ENCODE measurements around the gene LRRC59.
A peak's percentile ranks its signal among the peaks of the same experiment; 100 is the strongest.

Gene LRRC59

DNA sequence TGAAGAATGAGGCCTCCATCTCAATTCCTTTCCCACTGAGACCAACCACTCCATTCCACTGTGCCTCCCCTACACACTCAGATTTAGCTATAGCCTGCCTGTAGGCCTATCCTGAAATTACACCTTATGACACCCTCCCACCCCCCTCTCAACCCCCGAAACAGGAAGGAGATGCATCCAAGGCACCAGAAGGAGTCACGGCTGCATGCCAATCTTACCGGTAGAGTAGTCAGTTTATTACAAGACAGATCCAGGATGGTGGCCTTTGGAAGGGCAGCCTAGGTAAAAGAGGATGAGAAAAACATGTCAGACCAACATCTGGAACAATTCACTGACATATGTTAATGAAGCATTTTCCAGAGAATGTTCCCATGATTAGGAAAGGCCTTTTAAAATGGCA, 2.6 kb downstream of the LRRC59 start:
- no peak overlapping the region for H3K4me3 ChIP-seq (ENCODE audit: low read length)

DNA sequence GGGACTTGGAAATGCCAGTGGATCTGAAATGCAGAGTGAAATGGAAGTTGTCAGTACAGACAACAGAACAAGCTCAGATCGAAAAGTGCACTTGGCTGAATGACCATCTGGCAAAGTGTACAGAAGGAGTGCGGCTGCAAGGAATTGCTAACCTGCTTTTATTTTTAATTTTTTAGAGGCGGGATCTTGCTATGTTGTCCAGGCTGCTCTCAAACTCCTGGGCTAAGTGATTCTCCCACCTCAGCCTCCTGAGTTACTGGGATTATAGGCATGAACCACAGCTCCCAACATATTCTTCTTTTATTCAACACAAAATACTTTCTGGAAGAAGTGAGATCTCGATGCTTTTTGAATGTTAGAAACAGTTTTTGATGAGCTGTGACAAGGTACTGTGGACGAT, 3.6 kb downstream of the LRRC59 start:
- no peak overlapping the region for H3K4me3 ChIP-seq (ENCODE audit: low read length)
- no peak for DNase-seq (ENCODE audit: low read depth, low spot score)

More for the DNA sequence above, 2.6 kb downstream of the LRRC59 start:
- no peak for DNase-seq (ENCODE audit: low read depth, low spot score)

DNA sequence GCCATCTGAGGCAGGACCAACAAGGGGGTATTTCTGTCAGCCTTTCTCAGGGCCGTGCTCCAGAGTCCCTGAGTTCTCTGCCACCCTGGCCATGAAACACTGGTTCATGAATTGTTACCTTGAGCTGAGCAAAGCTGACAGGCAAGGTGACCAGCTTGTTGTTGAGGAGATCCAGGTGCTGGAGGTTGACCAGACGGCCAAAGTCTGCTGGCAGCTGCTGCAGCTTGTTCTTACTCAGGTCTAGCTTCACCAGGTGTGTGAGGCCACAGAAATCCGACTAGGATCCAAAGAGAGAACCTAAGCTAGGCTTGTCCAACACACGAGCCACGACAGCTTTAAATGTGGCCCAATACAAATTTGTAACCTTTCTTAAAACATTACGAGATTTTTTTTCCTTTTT, 4.7 kb downstream of the LRRC59 start:
- no peak overlapping the region for H3K4me3 ChIP-seq (ENCODE audit: low read length)
- no peak for DNase-seq (ENCODE audit: low read depth, low spot score)

DNA sequence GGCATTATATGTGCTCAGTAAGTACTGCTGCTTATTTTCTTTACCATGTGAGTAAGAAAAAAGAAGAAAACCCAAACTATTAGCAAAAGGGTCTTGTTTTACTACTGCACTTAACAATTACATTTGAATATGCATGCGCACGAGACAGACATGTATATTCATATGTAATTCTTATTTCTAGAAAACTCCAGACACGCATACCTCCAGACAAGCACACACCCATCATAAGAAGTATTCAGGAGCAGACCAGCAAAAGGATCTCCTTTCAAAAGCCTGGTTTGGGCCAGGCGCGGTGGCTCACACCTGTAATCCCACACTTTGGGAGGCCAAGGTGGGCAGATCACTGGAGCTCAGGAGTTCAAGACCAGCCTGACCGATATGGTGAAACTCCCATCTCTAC, 7.8 kb downstream of the LRRC59 start:
- H3K4me3 ChIP-seq (ENCODE audit: low read length), result no peak overlapping the region
- no peak for DNase-seq (ENCODE audit: low read depth, low spot score)

DNA sequence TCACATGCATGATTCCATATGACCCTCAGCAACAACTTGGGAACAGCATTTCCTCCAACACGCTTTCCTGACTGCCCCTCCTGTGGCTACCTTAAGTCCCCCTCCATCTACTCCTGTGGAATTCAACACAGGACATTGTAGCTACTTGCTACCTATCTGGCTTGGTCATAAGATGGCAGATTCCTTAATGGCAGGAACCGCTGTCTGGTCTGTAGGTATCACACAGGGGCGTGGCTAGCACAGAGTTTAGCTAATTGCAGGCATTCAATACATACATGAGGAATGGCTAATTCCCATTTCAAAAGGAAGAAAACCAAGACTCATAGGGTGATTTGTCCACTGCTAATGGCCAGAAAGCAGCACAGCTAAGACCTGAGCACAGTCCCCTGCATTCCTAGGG, 8.6 kb downstream of the LRRC59 start:
- no peak for DNase-seq (ENCODE audit: low read depth, low spot score)

DNA sequence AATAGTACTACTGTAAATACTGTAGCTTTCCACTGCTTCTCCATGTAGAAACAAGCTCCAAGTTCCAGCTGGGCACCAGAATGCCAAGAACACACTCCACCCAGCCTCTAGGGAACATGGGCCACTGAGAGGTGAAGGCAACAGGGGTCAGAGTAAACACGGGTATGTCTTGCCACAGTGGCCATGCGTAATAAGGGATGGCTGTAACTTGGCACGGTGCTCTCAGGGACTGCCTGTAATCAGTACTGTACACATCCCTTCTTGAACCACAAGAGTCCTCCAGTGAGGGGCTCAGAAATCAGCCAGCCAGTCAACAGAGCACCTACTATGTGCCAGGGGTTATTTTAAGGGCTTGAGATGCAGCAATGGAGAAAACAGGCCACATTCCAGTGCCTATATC, 10.8 kb downstream of the LRRC59 start:
- DNase-seq (ENCODE audit: low read depth, low spot score), result no peak
- H3K4me3 ChIP-seq (ENCODE audit: low read length), result no peak overlapping the region

More for the DNA sequence above, 8.6 kb downstream of the LRRC59 start:
- no peak overlapping the region for H3K4me3 ChIP-seq (ENCODE audit: low read length)

DNA sequence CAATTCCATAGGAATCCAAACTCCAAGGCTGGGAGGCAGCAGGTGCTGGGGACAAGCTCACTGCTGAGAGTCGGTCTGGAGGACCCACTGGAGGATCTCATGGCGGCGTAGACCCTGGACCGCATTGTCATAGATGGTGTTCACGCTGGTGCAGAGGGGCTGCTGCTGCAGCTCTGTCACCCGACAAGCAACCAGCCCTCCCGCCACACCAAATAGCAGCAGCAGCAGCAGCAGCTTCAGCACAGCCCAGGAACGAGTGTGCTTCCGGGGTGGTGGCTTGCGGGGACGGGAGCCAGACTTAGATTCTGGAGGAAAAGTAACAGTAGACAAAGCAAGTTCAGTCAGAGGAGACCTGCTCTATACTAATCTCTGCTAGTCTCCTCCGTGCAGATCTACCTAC, 14.4 kb downstream of the LRRC59 start:
- no peak overlapping the region for H3K4me3 ChIP-seq (ENCODE audit: low read length)
- DNase-seq (ENCODE audit: low read depth, low spot score), result no peak

DNA sequence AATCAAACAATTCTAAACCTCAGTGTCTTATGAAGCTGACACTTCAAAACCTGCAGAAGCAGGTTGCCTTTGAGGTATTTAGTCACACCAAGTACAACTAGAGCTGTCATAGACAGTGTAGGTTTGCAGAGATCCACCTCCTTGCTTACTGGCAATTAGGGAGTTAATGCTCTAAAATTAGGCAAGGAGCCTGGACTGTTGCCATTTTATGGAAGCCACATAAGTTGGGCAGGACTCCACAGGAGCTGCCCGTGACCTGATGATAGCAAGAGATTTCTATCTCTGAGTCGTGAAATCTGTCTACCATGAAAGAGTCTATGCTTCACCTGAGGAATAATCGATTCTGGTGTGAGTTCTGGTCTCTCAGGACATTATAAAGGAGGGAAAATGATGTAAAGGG, 15.4 kb downstream of the LRRC59 start:
- no peak for DNase-seq (ENCODE audit: low read depth, low spot score)
- no peak overlapping the region for H3K4me3 ChIP-seq (ENCODE audit: low read length)

DNA sequence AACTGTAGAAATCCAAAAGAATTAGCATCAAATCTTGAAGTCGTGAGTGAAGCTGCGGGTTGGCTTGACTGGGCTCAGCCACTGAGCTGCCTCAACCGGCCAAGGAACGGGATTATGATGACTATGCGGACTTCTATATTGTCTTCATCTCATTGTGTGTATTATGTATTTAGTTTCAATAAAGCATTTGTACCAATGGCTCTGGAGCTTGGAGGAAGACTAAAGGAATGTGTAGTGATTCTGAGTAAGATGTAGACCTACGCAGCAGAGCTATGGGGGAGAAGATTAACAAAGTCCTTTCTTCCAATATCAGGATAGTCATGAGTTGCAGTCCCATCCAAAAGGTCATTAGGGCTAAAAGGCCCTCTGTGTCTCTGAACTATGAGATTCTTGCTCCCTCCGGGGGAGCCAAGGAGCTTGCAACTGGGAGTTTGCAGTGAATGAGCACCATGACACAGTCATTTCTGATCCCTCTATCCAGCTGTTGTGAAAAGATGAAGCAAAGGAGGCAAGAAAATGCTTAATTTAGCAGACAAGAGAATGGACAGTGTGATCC, 16.0 kb downstream of the LRRC59 start:
- DNase-seq (ENCODE audit: low read depth, low spot score), result no peak
- no peak overlapping the region for H3K4me3 ChIP-seq (ENCODE audit: low read length)

DNA sequence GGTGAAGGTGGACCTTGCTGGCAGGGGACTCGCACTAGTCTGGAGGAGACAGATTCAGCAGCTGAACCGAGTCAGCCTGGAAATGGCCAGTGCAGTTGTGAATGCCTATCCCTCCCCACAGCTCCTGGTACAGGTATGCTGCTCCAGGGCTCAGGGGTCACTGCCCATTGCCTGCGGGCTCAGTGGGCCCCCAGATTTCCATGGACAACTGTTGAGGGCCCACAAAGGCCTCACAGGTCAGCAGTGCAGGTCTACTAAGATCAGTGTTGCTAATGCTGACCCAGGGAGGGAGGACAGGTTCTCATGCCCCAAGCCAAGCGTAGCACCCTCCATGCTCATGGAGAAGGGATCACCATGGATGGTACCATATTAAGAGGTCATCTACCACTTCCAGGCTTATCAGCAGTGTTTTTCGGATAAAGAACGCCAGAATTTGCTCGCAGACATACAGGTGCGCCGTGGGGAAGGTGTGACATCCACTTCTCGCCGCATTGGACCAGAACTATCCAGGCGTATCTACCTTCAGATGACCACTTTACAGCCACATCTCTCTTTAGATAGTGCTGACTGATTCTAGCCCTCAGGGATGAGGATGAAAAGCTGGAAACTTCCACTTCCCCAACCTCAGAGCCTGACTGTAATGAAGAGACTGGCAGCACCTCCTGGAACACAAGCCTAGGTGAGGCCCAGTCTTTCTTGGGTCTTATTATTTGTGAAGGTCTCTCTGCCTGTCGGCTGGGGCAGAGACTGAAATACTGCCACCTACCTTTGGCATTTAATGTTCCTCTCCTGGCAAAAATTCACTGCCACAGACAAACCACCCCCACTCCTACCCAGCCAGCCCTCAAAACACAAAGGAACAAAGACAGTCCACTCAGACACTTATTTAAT, 16.7 kb downstream of the LRRC59 start:
- DNase-seq (ENCODE audit: low read depth, low spot score), result no peak
- no peak overlapping the region for H3K4me3 ChIP-seq (ENCODE audit: low read length)

DNA sequence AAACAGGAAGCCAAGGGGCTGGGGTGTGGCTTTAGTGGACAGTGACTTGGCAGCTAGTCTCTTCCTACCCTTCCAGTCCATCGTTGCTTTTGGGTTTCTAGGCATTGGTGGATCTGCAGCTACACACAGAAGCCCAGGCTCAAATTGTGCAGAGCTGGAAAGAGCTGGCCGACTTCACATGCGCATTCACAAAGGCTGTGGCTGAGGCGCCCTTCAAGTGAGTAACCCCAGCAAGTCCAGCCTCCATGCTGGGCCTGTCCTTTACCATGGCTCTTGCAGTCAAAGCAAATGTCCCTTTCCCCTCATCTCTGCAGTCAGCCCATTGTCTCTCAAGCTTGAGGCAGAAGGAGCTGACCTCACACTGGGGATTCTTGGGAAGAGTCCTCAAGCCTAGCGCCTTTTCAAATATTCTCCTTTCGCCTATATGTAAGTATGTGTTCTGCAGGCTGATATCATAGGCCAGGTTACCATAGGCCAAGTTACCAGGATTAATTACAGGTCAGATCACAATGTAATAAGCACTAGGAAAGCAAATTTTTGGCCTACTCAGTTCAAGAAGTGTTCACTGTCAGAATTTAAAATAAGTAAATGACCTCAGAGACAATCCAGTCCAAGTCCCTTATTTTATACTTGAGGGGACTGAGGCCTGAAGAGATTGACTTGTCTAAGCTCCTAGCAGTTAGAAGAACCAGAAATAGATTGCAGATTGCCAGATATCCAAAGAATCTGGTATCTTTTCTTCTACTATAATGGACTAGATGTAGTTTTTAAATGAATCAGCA, 17.8 kb downstream of the LRRC59 start:
- no peak overlapping the region for H3K4me3 ChIP-seq (ENCODE audit: low read length)
- DNase-seq (ENCODE audit: low read depth, low spot score), result no peak

DNA sequence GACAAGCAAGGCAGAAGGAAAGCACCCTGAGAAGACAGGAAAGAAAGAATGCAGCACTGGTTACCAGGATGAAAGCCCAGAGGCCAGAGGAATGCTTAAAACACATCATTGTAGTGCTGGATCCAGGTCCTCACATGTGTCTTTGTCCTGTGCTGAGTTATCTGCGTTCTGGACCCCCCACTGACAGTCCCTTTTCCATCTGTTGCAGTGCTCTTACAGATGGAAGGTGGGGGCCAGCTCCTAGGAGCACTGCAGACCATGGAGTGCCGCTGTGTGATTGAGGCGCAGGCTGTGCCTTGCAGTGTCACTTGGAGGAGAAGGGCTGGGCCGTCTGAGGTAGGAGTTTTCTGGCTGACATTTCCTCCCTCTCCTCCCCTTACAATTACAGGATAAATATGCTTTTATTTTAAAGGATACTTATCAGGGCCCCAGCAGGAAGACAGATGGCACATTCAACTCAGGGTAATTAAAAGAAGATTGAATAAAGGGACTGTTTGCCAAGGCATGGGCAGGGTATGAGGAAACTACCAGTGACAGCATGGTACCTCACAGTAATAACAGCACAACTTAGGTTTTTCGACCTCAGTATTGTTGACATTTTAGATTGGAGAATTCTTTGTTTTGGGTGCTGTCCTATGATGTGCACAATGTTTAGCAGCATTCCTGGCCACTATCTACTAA, 21.3 kb downstream of the LRRC59 start:
- H3K4me3 ChIP-seq (ENCODE audit: low read length), result no peak overlapping the region
- no peak for DNase-seq (ENCODE audit: low read depth, low spot score)

DNA sequence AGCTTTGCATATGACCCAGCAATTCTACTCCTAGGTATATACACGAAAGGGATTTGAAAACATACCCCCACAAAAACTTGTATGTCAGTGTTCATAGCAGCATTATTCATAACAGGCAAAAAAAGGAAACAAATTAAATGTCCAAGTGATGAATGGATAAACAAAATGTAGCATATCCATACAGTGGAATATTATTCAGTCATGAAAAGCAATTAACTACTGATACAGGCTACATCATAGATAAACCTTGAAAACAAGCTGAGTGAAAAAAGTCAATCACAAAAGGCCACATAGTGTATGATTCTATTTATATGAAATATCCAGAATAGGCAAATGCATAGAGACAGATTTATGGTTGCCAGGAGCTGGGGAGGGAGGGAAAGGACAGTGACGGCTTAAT, 23.6 kb downstream of the LRRC59 start:
- DNase-seq (ENCODE audit: low read depth, low spot score), result no peak
- H3K4me3 ChIP-seq (ENCODE audit: low read length), result peak overlapping the region; percentile 95

DNA sequence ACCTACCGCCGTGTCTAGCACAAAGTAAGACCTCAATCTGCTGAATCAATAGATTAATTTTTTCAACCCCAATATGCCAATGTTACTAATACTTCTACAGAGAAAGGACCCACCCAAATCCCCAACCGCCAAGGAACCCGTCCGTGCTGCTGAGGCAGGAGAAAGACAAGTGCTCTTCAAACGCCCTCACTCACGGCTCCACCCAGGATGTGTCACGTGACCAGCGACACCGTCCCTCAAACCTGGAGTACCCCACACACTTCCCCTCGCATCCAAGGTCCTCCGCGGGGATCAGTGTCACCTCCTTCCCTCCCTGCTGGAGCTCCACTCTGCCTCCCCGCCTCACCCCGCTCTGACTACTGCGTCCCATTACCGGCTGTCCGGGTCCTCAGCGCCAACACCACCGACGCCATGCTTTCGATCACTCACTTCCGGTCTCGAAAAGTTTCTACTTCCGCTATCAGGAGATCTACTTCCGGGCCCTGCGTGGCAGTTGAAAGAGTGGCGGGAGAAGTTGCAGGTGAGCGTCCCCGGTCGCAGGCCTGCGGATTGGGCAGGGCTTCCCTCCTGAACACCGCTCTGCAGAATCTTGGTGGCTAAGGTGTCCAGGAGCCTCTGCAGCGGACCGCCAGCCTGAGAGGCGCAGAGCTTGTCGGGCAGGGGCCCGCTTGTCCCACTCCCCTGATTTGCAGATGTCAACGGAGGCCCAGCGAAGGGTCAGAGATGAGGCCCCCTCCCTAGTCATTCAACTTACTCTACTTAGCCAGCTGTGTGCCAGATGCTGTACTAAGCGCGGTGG, 24.4 kb downstream of the LRRC59 start, which contains the start of the genes EME1 and MRPL27:
Gene EME1 (plus strand): TSS at position 472 of the 799 bp plus-strand sequence. CDS start 1,980 bp downstream, outside the sequence.
Gene MRPL27 (minus strand): TSS at position 427 of the 799 bp plus-strand sequence. CDS start 14 bp downstream, at position 413.
- peak within 1 kb of the TSS; percentile 95 for H3K4me3 ChIP-seq (ENCODE audit: low read length)
- peak; percentile 90 for DNase-seq (ENCODE audit: low read depth, low spot score)

DNA sequence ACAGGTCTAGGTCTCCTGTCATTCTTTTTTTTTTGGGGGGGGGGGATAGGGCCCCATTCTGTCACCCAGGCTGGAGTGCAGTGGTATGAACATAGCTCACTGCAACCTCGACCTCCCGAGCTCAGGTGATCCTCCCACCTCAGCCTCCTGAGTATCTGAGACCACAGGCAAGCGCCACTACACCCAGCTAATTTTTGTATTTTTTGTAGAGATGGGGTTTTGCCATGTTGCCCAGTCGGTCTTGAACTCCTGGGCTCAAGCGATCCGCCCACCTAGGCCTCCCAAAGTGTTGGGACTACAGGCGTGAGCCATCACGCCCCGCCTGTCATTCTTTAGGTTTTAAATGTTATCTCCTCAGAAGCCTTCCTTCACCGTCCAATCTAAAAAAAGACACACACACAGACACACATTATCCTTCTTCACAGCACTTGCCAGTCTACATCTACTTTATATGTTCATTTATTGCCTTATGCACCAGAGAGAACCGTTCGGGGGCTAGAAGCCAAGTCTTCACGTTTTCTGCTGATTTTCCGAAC, 25.0 kb downstream of the LRRC59 start:
- no peak for DNase-seq (ENCODE audit: low read depth, low spot score)
- H3K4me3 ChIP-seq (ENCODE audit: low read length), result peak overlapping the region; percentile 95

DNA sequence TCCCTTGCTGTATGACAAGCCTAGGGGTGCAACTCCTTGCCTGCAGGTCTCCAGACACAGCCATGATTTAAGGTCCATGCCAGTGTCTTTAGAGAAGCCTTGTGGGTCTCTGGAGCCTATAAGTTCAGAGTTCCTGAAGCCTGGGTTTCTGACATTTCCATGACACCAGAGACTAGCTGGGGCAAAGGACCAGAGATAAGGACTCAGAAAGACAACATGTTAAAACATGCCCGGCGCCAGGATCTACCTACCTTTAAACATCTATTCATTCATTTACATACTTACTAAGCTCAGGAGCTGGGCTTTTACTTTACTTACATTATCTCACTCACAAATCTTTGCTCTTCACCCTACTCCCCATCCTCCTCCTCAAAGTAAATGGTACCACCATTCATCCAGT, 25.8 kb downstream of the LRRC59 start:
- H3K4me3 ChIP-seq (ENCODE audit: low read length), result peak overlapping the region; percentile 95
- no peak for DNase-seq (ENCODE audit: low read depth, low spot score)

DNA sequence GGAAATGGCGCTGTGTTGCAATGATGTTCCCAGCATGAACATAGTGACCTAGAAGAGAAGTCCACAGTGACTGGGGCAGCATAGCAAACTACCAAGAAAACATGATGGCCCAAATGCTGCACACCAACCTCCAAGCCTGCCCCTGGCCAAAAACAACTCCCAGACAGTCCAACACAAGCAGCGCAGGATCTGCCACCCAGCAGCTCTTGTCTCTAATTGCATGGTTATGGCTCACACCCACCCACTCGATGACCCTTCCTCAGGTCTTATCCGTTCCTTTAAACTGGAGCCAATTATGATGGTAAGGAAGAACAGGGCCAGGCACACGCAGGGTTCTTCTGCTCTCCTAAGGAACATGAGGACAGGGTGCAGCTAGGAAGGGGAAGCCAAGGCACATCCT, 27.3 kb downstream of the LRRC59 start:
- DNase-seq (ENCODE audit: low read depth, low spot score), result no peak
- H3K4me3 ChIP-seq (ENCODE audit: low read length), result no peak overlapping the region

DNA sequence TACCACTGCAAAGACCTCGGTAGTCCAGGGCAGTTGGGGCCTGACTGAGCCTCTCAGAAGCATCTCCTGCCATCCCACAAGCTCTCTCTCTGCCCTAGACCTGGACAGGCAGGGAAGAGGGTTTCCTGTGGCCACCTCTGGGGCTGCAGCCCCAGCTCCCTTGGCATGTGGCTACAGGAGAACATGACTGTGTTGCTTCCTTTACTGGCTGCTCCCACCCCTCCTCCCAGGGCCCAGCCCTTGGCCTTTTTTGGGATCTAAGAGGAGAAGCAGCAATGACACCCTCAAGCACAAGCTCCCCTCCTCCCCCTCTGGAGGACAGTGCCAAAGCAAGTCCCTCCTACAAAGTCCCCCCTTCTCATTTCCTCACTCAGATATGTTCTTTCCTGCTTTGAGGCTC, 29.9 kb downstream of the LRRC59 start:
- H3K4me3 ChIP-seq (ENCODE audit: low read length), result no peak overlapping the region
- DNase-seq (ENCODE audit: low read depth, low spot score), result no peak

Data from Jurkat, Clone E6-1 (cell line).